Caco-2 (cell line): ENCODE results near the gene RCAN1. TPM values are rescaled to one million over a fixed set of nuclear protein-coding genes. Genes with fewer than 3 reads are reported as not detected.
A peak's percentile ranks its signal among the peaks of the same experiment; 100 is the strongest.

Experiments used
- BruUV-seq: library from RNA; stranded (reverse); fragments of 400-500 nt; replicated peaks from 2 replicates; lab custom pipeline; 2021; lab: Mats Ljungman, UMichigan
- CTCF ChIA-PET: fragments of 300-600 bp; sonication (Branson Sonifier 250); formaldehyde crosslinking; loops from one replicate; lab custom pipeline; 2022; ENCODE audit warnings: antibody characterized with exemption; lab: Charles Lee
- POLR2A ChIA-PET: fragments of 300-600 bp; sonication (Branson Sonifier 250); formaldehyde crosslinking; loops from one replicate; lab custom pipeline; 2022; ENCODE audit warnings: antibody characterized with exemption; lab: Charles Lee
- DNase-seq, 2 experiments: peaks; one replicate each; pipeline versions ENCODE4 v3.0.0 to v3.0.0-alpha.2; 2020 to 2022
- H3K27me3 ChIP-seq: replicated peaks from 2 replicates; pipeline ENCODE4 v1.6.0; 2011; ENCODE audit warnings: low read length; ENCODE audit not compliant: control insufficient read depth, insufficient read depth
- H3K36me3 ChIP-seq: 2 replicates; pipeline ENCODE4 v1.5.1; 2011; ENCODE audit warnings: low read length; ENCODE audit not compliant: control insufficient read depth, insufficient read depth
- H3K4me1 ChIP-seq: fragments of 250-450 bp; sonication (Bioruptor Pico); 2 replicates; pipeline ENCODE4 v1.5.1; 2020; ENCODE audit warnings: mild to moderate bottlenecking
- H3K4me3 ChIP-seq: 2 replicates; pipeline ENCODE4 v1.5.1; 2011; ENCODE audit warnings: low read depth, mild to moderate bottlenecking, control low read depth, low read length
- H3K9me3 ChIP-seq: fragments of 250-450 bp; sonication (Bioruptor Pico); 2 replicates; pipeline ENCODE4 v1.5.1; 2020; ENCODE audit warnings: mild to moderate bottlenecking, moderate library complexity
- H3K27ac Mint-ChIP-seq: one replicate; pipeline ENCODE4 v1.8.0; 2022; ENCODE audit warnings: mixed read lengths; ENCODE audit not compliant: unreplicated experiment
- H3K27me3 Mint-ChIP-seq: one replicate; pipeline ENCODE4 v1.8.0; 2022; ENCODE audit warnings: mixed read lengths; ENCODE audit not compliant: insufficient read depth, unreplicated experiment
- H3K36me3 Mint-ChIP-seq: one replicate; pipeline ENCODE4 v1.8.0; 2022; ENCODE audit warnings: mild to moderate bottlenecking, mixed read lengths; ENCODE audit not compliant: insufficient read depth, unreplicated experiment
- H3K4me1 Mint-ChIP-seq: one replicate; pipeline ENCODE4 v1.8.0; 2022; ENCODE audit warnings: low read depth, mixed read lengths; ENCODE audit not compliant: unreplicated experiment
- H3K4me3 Mint-ChIP-seq: one replicate; pipeline ENCODE4 v1.8.0; 2022; ENCODE audit warnings: mild to moderate bottlenecking, moderate library complexity, mixed read lengths; ENCODE audit not compliant: unreplicated experiment
- H3K9me3 Mint-ChIP-seq: one replicate; pipeline ENCODE4 v1.8.0; 2022; ENCODE audit warnings: mixed read lengths; ENCODE audit not compliant: unreplicated experiment
- CTCF ChIP-seq, 2 experiments: fragments of 200-600 bp in 1 of 2; IDR thresholded peaks; 1 replicate in 1 of 2; 2 replicates in 1 of 2; pipeline versions ENCODE4 v1.5.1 to v1.8.0; 2011 to 2022; ENCODE audit warnings: antibody characterized with exemption in 1 of 2, control low read depth in 1 of 2, inconsistent platforms in 1 of 2, low read depth in 1 of 2, low read length in 1 of 2, mild to moderate bottlenecking in 1 of 2, moderate library complexity in 1 of 2; ENCODE audit not compliant: insufficient read depth in 1 of 2, severe bottlenecking in 1 of 2, unreplicated experiment in 1 of 2
- intact Hi-C: fragments of 100-400 bp; cut with micrococcal nuclease; formaldehyde crosslinking; loops from one replicate; pipeline ENCODE4 v1.10.0; 2022; ENCODE audit not compliant: unreplicated experiment
- total RNA-seq: library from RNA; stranded (reverse); gene quantifications from 2 replicates; pipeline ENCODE4 v1.2.3, GENCODE V29; 2022

The RCAN1 gene
- total RNA-seq, 1 experiment from 2014 or later = 29.4 TPM

DNA sequence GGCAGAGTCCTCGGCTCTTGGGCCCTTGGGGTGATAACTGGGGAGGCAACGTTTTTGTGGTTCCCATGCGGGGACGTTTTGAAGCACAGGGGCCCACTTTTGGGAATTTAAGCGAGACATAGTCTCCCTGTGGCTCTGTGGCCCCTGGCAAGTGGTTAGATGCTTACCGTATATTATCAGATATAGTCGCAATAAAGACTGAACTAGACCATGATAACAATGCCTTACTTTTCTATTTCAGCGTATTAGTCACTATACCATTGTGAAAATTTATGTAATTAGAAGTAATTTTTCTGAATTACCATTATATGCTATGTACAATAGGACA lies 538 bp upstream of the RCAN1 start:
- no TSS peak for BruUV-seq
- no peaks in the 10 kb centered on the region for H3K36me3 ChIP-seq
- POLR2A ChIA-PET = no interaction called here
- CTCF ChIA-PET = interaction anchor here (1.6 kb wide), 1 partner anchor 12 kb away, joined by 3 read pairs; no protein-coding TSS in a partner anchor
- Mint-ChIP-seq H3K4me3 (peak overlapping the region; percentile 88), H3K4me1 (no peaks in the 10 kb centered on the region), H3K36me3 (no peaks in the 10 kb centered on the region), H3K27ac (no peak overlapping the region), H3K9me3 (no peaks in the 10 kb centered on the region), H3K27me3 (no peaks in the 10 kb centered on the region)
- peak overlapping the region; percentile 95 for H3K4me3 ChIP-seq
- H3K27me3 ChIP-seq = no peaks in the 10 kb centered on the region
- intact Hi-C loops = no loop called here
- no peak for DNase-seq
- no peak for TF ChIP-seq CTCF (IDR thresholded peaks at IDR 0.05; ENCODE audit: insufficient read depth in 1 of 2, low read depth in 1 of 2, low read length in 1 of 2, severe bottlenecking in 1 of 2, unreplicated experiment in 1 of 2)
- peaks cover 13% of the 10 kb centered on the region for H3K4me1 ChIP-seq
- no peaks in the 10 kb centered on the region for H3K9me3 ChIP-seq

- no peaks in the 10 kb centered on the region for H3K36me3 Mint-ChIP-seq
- H3K27me3 ChIP-seq = no peaks in the 10 kb centered on the region
- H3K4me3 Mint-ChIP-seq = peak overlapping the region; percentile 88
- TSS peak; percentile 40 for BruUV-seq
- H3K4me1 ChIP-seq = peaks cover 13% of the 10 kb centered on the region
- H3K27ac Mint-ChIP-seq = no peak overlapping the region
- no peak for DNase-seq
- TF ChIP-seq CTCF (IDR thresholded peaks at IDR 0.05; ENCODE audit: insufficient read depth in 1 of 2, low read depth in 1 of 2, low read length in 1 of 2, severe bottlenecking in 1 of 2, unreplicated experiment in 1 of 2) = no peak
- POLR2A ChIA-PET = no interaction called here
- intact Hi-C loops = no loop called here
- no peaks in the 10 kb centered on the region for H3K27me3 Mint-ChIP-seq
- CTCF ChIA-PET = interaction anchor here (3.1 kb wide), 1 partner anchor 11 kb away, joined by 8 read pairs; no protein-coding TSS in a partner anchor
- H3K4me3 ChIP-seq = peak overlapping the region; percentile 95
- H3K9me3 Mint-ChIP-seq = no peaks in the 10 kb centered on the region
- no peaks in the 10 kb centered on the region for H3K36me3 ChIP-seq
- H3K9me3 ChIP-seq = no peaks in the 10 kb centered on the region
- no peaks in the 10 kb centered on the region for H3K4me1 Mint-ChIP-seq
Measured at GRCh38 chr21:34613679-34614627, 960 bp downstream of the RCAN1 start.

DNA sequence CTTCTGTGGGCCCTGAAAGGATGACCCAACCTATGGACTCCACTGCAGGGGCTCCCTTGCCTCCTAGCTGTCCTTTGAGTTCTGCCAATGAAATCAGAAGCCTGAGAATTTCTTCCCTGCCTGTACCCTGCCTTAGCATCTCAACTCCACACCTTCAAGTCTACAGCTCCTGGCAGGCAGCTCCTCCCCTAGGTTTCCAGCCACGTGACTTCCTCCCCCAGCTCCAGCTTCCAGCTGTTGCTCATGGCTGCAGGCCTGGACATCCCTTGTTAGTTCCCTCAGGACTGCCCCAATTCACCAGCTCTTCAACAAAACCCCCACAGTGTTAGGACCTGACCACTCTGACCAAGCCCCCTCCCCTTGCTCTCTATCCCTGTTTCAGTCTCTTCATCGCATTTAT lies 2.4 kb downstream of the RCAN1 start:
- TF ChIP-seq CTCF (IDR thresholded peaks at IDR 0.05; ENCODE audit: insufficient read depth in 1 of 2, low read depth in 1 of 2, low read length in 1 of 2, severe bottlenecking in 1 of 2, unreplicated experiment in 1 of 2) = no peak
- intact Hi-C loops = no loop called here
- peaks cover 13% of the 10 kb centered on the region for H3K4me1 ChIP-seq
- no peak for DNase-seq
- H3K9me3 ChIP-seq = no peaks in the 10 kb centered on the region
- no peak overlapping the region for H3K4me3 Mint-ChIP-seq
- no peaks in the 10 kb centered on the region for H3K27me3 Mint-ChIP-seq
- no peak overlapping the region for H3K4me3 ChIP-seq
- H3K4me1 Mint-ChIP-seq = no peaks in the 10 kb centered on the region
- H3K36me3 Mint-ChIP-seq = no peaks in the 10 kb centered on the region
- H3K9me3 Mint-ChIP-seq = no peaks in the 10 kb centered on the region
- ChIA-PET POLR2A (no interaction called here), CTCF (interaction anchor here (3.1 kb wide), 1 partner anchor 10 kb away, joined by 8 read pairs; no protein-coding TSS in a partner anchor)
- no peaks in the 10 kb centered on the region for H3K27me3 ChIP-seq
- no peak overlapping the region for H3K27ac Mint-ChIP-seq
- no peaks in the 10 kb centered on the region for H3K36me3 ChIP-seq
- BruUV-seq = no TSS peak
